Stimulated activated CD4-positive, alpha-beta T cell treated with anti-CD3 and anti-CD28 coated beads, Interleukin-15, amount 100 ng/mL, for 1 hour (primary cell): ENCODE data around the gene MYO7A.

Source experiments
- DNase-seq, 2 donors: peaks; one replicate each; pipeline ENCODE4 v3.0.0-alpha.2; 2020; ENCODE audit warnings: low read depth in 1 of 2, low spot score in 1 of 2

Gene MYO7A

GRCh38 chr11:77165066-77165465 lies 37.0 kb downstream of the MYO7A start:
- DNase-seq = no peak

DNA sequence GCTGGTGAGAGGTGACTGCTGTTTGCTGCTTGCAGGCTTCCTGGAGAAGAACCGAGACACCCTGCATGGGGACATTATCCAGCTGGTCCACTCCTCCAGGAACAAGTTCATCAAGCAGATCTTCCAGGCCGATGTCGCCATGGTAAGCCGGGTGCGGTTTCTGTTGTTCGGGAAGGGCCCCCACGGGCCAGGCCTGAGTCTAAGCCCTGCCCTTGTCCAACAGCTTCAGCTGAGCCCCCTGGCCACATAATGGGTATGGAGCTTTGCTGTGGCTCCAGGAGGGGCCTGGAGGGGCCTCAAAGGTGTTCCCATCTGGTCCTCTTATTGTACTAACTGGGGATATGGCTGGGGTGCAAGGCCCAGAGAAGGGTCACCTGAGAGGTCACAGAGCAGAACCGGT lies 38.0 kb downstream of the MYO7A start:
- no peak for DNase-seq

DNA sequence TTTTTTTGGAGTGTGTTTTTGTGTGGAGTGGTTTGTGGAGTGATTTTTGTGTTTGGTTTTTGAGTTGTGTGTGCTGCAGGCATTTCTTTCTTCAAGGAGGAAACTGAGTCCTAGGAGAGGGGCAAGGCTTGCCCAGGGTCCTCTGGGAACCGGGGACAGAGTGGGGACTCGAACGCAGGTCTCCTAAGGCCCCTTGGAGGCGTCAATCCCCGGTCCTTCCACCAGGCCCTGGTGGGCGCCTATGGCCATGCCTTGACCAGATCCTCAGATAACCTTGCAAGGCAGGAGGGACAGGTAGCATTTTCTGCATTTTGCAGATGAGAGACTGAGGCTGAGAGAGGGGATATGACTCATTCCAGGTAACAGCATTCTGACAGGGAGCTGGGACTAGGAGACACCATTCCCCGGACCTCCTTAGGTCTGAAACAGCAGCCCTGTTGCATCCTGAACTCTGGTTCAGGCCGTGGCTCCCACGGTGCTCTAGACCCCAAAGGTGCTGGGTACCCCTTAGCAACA lies 39.1 kb downstream of the MYO7A start:
- no peak for DNase-seq

GRCh38 chr11:77167791-77168190 lies 39.7 kb downstream of the MYO7A start:
- no peak for DNase-seq

DNA sequence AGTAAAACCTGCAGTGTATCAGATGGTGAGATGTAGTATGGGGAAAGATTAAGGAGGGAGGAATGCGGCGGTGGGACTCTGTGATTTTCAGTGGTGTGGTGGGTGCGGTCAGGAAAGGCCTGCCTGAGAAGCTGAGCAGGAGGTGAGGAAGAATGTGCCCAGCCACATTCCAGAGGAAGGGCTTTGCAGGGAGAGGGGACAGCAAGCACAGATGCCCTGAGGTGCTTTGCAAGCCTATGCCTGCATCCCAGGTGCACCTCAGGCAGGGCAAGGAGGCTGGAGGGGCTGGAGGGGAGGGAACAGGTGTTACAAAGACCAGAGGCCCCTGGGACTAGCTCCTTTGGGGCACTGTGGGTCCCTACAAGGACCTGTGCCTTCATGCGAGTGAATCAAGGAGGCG lies 42.1 kb downstream of the MYO7A start:
- DNase-seq = no peak

GRCh38 chr11:77171254-77171653 lies 43.2 kb downstream of the MYO7A start:
- no peak for DNase-seq

DNA sequence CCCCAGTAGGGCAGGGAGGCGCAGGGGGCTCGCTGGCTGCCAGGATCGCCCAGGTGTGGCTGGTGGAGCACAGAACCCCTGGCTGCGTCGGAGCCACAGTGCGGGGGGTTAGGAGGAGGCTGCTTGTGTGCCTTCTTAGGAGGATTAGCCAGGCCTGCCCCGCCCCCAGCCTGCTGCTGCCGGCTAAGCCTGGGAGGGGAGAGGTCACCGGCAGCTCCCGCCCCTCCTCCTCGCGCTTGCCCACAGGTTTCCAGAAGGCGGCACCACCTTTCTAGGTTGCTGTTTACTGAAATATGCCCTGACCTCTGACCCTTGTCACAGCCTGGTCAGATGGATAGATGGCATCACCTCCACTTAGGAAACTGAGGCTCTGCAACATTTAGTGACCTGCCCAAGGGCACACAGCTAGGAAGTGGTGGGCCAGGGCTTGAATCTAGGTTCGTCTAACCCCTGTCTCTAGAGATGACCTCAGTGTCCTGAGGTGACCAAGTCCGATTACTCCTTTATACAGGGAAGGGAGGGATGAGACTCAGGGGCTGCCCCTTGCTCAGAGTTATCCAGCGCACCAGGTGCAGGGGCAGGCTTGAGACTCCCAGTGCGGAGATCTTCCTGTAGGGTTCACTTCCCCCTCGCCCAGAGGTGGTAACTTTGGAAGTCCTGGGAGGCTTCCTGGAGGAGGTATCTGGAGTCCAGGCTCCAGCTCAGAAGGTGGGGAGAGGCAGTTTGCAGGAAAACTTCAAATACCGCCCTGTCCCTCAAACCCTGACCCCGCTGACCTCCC lies 44.0 kb downstream of the MYO7A start:
- no peak for DNase-seq

DNA sequence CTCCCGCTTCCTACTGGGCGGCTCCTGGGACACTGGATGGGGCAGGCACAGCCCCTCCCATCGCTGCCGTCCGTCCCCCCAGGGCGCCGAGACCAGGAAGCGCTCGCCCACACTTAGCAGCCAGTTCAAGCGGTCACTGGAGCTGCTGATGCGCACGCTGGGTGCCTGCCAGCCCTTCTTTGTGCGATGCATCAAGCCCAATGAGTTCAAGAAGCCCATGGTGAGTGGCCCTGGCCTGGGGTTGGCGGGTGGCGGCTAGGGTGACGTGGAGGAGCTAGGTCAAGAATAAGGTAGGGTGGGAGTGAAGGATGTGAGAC lies 44.6 kb downstream of the MYO7A start:
- DNase-seq = no peak

DNA sequence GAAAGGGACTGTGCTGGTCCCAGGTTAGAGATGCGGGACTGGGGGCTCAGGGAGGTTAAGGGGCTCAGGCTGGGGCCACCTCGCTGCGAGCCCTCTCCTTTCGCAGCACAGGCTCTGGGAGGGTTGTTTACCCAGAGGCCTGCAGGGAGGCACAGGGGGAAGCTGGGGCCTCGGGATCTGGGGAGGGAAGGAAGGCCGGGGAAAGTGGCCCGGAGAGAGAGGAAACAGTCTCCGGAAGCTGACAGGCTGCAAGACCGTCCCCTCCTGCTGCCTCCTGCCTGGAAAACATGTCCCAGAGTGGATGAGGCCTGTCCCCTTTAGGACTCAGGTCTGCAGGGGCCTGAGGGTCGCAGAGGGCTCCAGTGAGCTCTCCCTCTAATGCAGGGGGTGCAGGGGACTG lies 45.4 kb downstream of the MYO7A start:
- DNase-seq = no peak

GRCh38 chr11:77174559-77174958 lies 46.5 kb downstream of the MYO7A start:
- DNase-seq = no peak

DNA sequence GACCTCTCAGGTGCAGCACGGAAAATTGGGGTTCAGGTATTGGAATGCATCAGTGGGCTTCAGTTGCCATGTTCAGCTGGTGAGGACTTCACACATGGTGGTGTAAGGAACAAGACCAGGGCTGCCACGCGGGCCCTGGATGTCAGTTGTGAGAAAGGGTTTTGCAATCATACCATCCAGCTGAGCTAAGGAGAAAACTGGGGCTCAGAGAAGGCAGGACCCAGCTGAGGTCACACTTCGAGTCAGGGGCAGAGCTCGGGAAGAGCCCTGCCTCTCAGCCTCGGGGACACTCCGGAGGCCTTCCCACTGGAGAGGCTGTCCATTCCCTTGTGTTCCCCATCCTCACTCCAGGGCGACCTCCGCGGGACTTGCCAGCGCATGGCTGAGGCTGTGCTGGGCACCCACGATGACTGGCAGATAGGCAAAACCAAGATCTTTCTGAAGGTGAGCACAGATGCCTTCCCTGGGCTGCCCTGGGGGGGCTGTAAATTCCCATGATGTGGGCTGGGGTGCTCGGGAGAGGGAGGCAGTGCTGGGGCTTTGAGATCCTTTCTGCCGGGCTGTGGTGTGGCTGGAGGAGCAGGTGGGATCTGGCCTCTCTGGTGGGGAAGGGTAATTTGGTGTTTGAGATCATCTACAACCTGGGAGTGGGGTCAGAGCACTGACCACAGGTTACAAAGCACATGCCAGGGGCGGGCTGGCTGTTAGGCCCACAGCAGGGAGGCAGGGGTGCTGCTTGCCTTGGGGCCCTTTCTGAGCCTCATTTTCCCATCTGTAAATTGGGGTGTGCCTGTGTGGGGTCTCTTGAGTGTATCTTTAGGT lies 47.2 kb downstream of the MYO7A start:
- DNase-seq = no peak

GRCh38 chr11:77175869-77176539 lies 48.0 kb downstream of the MYO7A start:
- DNase-seq = no peak

- DNase-seq = no peak
These were observed 49.0 kb downstream of the MYO7A start for GRCh38 chr11:77176996-77177395.

GRCh38 chr11:77178150-77178549 lies 50.1 kb downstream of the MYO7A start:
- no peak for DNase-seq

DNA sequence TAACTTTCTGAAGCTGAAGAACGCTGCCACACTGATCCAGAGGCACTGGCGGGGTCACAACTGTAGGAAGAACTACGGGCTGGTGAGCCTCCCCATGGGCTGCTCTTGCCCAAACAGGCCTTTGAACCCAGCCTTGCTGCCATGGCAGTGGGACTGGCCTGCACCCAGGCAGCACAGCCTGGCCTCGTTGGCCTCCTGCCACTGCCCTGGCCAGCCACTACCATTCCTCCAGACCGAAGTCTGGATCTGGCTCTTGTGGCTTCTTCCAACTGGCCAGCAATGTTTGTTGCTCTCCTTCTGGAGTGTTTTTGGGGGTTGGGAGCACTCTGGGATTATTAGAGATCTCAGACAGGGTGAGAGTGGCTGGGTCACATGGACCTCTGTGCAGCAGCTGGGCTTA lies 51.0 kb downstream of the MYO7A start:
- DNase-seq = no peak

- DNase-seq = no peak
These were observed 51.6 kb downstream of the MYO7A start for GRCh38 chr11:77179681-77180080.

- DNase-seq = no peak
These were observed 52.3 kb downstream of the MYO7A start for GRCh38 chr11:77180346-77180745.

DNA sequence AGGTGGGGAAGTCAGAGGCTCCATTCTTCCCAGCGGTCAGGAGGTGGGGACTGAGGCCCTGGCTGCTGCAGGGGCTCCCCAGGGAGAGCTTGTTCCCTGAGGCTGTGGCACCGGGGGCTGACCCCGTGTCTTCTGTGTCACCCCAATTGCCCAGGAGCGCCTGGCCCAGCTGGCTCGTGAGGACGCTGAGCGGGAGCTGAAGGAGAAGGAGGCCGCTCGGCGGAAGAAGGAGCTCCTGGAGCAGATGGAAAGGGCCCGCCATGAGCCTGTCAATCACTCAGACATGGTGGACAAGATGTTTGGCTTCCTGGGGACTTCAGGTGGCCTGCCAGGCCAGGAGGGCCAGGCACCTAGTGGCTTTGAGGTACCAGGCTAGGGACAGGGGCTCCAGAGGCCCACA lies 53.2 kb downstream of the MYO7A start:
- DNase-seq = no peak

DNA sequence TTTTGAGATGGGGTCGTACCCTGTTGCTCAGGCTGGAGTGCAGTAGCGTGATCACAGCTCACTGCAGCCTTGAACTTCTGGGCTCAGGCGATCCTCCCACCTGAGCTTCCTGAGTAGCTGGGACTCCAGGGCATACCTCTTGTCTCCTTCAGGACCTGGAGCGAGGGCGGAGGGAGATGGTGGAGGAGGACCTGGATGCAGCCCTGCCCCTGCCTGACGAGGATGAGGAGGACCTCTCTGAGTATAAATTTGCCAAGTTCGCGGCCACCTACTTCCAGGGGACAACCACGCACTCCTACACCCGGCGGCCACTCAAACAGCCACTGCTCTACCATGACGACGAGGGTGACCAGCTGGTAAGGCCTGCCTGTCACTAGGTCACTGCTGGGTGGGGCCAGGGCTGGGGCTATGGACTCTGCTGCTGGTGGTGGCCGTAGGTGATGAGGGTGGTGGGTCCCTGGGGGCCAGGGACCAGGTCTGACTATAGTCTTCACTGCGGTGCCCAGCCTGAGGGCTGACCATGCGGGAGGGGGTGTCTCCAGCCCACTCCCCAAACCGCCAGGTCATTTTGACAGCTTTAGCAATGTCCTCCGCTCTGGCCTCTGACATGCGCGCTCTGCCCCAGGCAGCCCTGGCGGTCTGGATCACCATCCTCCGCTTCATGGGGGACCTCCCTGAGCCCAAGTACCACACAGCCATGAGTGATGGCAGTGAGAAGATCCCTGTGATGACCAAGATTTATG lies 53.9 kb downstream of the MYO7A start:
- no peak for DNase-seq

- DNase-seq = no peak
These were observed 54.7 kb downstream of the MYO7A start for GRCh38 chr11:77182542-77183430.
